COLO668 (cell line): ENCODE measurements around the gene ABCD3.

ENCODE experiments used
- DNase-seq: peaks from one replicate; lab custom pipeline; 2025; ENCODE audit not compliant: unreplicated experiment; lab: John Stamatoyannopoulos, UW

The ABCD3 gene

DNA sequence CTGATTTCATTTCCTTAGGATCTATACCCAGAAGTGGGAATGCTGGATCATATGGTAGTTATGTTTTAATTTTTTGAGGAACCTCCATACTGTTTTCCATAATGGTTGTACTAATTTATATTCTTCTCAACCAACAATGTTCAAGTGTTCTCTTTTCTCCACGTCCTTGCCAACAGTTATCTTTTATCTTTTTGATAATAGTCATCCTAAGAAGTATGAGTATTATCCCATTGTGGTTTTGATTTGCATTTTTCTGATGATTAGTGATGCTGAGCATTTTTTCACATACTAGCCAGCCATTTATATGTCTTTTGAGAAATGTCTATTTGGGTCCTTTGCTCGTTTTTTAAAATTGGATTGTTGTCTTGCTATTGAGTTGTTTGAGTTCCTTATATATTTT, 38.5 kb downstream of the ABCD3 start:
- DNase-seq = no peak

GRCh38 chr1:94462606-94463005, 44.4 kb downstream of the ABCD3 start:
- no peak for DNase-seq

- no peak for DNase-seq
Measured at GRCh38 chr1:94463056-94463764, 45.0 kb downstream of the ABCD3 start.

DNA sequence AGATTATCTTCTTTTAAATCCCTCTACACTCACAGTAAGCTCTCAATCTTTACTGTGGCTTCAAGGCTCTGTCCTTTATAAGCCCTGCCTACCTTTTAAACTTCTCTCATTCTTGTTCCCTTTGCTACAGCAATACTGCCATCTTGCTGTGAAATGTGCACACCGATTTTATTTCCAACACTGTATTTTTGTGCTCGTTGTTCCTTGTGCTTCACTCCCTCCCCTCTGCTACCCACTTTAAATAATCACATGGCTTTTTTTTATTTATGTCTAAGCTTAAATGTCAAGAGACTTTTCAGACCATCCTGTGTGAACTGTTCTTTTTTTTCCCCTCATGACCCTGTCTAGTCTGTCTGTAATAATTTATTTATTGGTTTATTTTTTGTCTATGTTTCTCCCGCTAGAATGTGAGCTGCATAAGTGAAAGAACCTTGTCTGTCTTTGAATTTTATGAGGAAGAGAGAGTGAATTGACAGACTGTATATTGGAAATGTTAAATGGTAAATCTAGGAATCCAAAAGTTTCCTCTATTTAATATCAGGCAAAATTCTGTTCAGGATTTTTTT, 45.7 kb downstream of the ABCD3 start:
- DNase-seq = no peak

GRCh38 chr1:94468708-94469107, 50.5 kb downstream of the ABCD3 start:
- no peak for DNase-seq

GRCh38 chr1:94471271-94471670, 53.1 kb downstream of the ABCD3 start:
- DNase-seq = no peak

DNA sequence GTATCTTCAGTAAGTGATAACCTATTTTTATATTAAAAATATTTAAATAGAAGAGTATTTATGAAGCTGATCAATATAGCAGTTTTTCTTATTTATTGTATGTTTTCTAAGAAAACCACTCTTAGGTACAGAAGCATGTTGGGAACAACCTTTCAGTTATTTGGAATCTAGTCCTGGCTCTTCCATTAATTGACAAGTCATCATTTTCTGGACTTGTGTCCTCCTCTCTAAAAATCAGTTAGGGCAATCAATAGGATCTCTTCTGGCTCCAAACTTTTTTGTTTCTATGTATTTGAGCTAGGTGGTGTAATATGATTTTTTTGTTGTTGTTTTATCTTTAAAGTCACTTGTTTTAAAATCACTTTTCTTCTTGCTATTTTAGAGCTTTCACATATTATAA, 57.0 kb downstream of the ABCD3 start:
- no peak for DNase-seq

DNA sequence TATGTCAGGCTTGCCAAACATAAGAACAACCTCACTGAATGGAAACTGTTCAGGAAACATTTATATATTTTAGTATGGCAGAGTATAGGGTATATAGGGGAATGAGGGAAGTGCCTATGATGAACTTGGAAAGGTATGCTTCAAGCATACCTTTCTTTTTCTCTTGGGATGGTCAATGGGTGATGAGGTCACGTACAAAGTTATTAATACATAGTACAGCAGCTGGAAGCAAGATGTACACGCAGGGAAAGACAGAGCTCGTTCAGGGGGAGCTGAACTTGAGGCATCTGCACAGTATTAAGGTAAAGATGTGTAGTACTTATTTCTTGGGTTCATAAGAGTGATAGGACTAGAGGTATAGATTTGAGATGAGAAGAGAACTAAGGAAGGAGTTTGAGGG, 61.5 kb downstream of the ABCD3 start:
- DNase-seq = no peak

DNA sequence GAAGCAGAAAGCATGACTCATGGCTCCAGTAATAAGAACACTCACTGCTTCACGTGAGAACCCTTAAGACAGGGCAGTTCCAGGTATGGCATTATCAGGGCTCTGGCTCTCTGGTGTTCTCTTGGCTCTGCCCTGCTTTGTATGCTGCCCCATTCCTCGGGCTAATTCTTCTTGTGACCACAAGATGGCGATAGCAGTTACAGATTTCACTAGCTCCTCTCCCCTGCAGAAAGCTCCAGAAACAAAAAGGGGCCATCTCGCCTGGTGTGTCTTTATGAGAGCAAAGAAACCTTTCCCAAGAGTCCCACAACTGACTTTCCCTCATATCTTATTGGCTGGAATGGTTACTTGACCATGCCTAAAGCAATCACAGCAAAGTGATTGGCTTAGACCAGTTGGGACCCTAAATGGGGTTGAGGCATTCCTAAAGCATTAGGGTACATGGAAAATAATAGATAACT, 63.3 kb downstream of the ABCD3 start:
- DNase-seq = peak; percentile 33

DNA sequence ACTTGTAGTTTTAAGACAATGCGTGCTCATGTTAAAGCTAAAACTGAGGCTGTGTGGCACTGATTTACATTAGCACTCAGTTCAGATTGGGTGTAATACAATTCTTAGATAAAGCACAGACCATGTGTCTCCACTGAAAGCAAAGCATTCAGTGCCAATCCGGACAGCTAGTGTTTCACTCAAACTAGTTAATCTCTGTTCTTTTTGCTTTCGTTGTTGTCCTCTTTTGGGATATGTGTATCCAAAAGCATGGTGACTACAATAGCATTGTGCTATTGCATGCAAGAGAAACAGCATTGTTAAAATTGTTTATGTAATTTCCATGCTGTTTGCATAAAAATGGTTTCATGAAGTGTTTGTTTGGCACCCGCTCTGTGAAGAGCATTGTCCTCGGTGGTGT, 68.8 kb downstream of the ABCD3 start:
- DNase-seq = no peak

- no peak for DNase-seq
Measured at GRCh38 chr1:94490556-94490955, 72.4 kb downstream of the ABCD3 start.

GRCh38 chr1:94496076-94496755, 78.0 kb downstream of the ABCD3 start:
- no peak for DNase-seq

- no peak for DNase-seq
Measured at GRCh38 chr1:94501426-94501825, 83.2 kb downstream of the ABCD3 start.

DNA sequence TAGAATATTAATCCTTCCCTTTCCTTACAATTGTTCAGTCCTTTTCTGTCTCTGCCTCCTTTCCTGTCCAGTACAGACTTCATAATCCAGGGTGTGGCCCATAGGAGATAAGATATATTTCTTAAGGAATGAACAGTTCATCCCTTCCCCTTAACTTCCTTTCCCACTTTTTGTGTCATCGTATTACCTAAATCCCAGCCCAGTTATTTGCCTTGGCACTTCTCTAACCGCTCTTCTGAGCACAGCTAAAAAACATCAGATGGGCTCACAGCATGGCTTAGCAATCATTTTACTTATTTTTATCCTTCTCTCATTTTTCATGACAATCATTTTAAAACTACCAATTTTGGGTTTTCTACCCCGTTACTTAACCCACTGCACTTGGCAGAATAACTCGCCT, 83.7 kb downstream of the ABCD3 start:
- no peak for DNase-seq

DNA sequence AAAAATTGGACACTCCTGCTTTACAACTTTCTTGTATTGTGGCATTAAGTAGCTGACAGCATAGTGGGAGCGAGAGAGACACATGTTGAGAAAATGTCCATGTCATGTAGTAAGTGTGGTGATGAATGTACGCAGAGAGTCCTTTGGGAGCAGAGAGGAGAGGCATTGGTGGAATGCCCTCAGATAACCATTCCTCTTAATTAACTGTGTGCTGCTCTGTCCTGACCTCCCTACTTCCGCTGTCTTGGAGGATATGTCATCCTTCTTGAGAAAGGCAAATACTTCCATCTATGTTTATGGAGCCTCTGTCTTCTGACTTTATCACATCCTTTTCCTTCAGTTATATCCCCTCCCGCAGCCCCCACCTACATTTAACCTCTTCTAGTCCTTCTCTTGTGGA, 85.0 kb downstream of the ABCD3 start:
- no peak for DNase-seq

DNA sequence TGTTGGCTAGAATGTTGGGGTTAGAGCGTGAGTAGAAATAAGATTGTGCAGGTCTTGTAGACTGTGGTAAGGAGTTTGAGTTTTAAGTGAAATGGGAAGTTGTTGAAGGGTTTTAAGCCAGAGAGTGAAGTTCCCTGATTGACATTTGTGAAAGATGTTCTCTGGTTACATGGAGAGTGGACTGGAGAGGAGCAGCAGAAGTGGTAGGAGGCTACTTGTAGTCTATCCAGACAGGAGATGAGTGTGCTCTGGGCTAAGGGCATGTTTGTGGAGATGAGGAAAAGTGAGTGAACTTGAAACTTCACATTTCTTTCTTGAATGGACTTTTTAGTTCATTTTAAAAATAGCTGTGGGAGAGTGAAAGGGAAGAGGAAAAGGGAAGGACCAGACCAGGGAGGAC, 86.4 kb downstream of the ABCD3 start:
- DNase-seq = no peak

GRCh38 chr1:94512816-94513215, 94.6 kb downstream of the ABCD3 start:
- DNase-seq = no peak

DNA sequence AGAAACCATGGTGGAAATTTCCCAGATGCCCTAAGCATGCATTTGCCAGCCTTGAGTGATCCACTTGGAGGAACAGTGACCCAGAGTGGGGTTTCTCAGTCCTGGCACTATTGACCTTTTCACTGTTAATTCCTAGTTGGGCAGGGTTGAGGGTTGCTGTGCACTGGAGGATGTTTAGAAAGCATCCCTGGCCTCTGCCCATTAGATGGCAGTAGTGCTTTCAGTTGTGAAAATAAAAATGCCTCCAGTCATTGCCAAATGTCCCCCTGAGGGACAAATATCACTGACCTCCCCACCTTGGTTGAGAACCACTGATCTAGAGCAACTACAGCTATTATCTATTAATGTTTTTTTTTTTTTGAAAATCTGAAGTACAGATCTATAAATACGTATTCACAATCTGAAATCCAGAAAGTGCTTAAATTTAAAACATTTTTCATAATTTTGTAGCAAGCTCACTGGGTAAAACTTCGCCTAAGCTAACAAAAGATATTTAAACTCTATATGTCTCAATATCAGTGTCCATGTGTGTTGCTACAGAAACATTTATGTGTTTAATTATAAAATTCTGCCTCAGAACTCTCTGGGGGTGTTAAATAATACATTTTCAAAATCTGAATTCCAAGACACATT, 96.0 kb downstream of the ABCD3 start:
- peak; percentile 26 for DNase-seq

DNA sequence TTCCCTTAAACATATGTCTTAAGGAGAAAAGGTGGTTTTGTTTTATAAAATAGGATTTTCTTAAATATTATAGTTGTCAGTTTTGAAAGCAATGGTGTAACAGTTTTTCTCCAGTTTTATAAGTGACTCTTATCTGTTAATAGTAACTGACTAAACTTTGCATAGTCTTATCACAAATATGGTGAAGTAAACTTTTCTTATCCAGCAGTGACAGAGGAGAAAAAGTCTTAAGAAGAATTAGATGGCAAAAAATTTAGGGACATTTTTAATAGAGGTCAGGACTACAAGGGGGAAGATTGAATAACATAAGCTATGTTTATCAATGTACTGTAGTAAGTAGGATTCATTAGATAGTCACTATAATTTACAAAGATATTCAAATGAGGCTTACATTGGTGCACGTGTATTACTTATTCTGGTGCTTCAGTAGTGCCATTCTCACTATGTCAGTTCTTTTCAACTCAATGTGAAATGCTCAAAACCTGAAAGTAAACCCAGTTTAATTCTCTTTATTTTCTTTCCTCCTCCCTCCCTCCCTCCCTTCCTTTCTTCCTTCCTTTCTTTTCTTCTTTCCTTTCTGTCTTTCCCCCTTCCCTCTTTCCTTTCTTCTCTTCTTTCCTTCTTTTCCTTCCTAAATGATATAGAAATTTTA, 97.2 kb downstream of the ABCD3 start:
- DNase-seq = no peak

- no peak for DNase-seq
Measured at GRCh38 chr1:94519351-94519750, 101.2 kb downstream of the ABCD3 start.

GRCh38 chr1:94522304-94522703, 104.1 kb downstream of the ABCD3 start:
- DNase-seq = no peak
